SHP77 treated with DMSO at 0.1 percent for 48 hours (cell line): Measurements from ENCODE around the gene MAP6.

ENCODE experiments used
- DNase-seq: peaks from one replicate; lab custom pipeline; 2025; lab: John Stamatoyannopoulos, UW

Gene MAP6

DNA sequence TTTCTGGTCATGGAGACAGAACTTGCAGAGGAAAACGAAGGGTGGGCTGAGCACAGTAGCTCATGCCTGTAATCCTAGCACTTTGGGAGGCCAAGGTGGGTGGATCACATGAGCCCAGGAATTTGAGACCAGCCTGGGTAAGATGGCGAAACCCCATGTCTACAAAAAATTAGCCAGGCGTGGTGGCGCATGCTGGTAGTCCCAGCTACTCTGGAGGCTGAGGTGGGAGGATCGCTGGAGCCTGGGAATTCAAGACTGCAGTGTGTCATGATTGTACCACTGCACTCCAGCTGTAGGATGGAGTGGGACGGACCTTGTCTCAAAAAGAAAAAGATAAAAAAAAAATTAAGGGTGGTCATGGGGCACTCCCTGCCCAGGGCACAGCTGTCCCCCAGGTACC is 100.9 kb downstream of the MAP6 start:
- DNase-seq: no peak

DNA sequence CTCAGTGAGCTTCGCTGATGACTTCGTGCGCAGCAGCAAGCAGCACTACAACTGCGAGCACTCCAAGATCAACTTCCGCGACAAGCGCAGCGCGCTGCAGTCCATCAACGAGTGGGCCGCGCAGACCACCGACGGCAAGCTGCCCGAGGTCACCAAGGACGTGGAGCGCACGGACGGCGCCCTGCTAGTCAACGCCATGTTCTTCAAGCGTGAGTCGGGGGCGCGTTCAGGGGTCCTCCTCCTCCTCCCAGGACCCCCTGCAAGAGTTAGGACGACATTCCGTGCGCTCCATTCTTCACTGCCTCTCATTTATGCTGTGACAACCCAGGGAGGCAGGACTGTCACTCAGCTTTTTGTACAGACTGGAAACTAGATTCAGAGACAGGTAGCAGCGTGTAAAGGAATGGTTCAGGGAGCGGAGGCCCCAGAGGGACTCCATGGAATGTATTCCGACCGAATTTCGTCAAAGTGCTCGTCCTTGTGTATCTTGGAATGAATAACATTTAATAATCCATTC is 102.0 kb downstream of the MAP6 start:
- no peak for DNase-seq

DNA sequence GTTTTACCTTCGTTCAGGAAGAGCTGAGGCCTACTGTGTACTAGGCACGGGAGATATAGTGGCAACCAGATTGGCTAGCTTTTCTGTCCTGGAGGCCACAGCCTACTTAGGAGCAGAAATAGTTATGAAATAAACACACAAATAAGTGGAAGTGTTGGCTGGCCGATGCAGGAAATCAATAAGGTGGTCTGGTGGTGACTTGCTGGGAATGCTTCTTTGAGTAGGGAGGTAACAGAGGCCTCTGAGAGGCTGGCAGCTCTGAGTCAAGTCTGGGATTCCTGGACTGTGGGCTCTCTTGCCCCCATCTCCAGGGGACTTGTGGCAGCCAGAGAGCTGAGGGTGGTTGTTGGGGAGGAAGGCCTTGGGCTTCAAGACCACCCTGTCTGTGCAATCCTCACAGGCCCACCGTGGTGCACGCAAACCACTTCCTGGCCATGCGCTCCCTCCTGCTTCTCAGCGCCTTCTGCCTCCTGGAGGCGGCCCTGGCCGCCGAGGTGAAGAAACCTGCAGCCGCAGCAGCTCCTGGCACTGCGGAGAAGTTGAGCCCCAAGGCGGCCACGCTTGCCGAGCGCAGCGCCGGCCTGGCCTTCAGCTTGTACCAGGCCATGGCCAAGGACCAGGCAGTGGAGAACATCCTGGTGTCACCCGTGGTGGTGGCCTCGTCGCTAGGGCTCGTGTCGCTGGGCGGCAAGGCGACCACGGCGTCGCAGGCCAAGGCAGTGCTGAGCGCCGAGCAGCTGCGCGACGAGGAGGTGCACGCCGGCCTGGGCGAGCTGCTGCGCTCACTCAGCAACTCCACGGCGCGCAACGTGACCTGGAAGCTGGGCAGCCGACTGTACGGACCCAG is 102.7 kb downstream of the MAP6 start:
- no peak for DNase-seq

DNA sequence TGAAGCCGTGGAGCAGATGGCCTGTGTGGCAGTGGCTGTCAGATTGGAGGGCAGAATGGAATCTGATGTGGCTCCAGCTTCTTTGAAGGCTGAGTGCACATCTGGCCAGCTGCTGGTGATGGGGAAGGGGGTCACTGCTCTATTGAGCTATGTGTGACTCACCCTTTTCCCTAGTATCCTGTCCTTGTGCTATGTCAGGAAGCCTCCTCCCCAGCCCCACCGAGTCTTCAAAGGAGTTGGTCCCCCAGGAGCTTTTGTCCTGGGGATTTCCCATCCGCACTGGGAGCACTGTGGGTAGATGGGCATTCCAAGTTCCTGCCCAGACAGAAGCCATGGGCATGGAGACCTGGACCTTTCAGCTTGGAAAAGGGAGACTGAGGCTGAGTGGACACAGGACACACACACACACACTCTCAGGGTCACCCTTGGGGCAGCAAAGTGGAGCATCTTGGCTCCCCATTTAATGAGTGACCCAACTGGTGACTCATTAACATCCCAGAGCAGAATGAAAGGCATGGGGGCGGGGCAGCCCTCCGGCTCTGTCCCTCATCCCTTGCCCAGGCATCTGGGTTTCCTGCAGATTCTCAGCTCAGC is 103.5 kb downstream of the MAP6 start:
- no peak for DNase-seq

DNA sequence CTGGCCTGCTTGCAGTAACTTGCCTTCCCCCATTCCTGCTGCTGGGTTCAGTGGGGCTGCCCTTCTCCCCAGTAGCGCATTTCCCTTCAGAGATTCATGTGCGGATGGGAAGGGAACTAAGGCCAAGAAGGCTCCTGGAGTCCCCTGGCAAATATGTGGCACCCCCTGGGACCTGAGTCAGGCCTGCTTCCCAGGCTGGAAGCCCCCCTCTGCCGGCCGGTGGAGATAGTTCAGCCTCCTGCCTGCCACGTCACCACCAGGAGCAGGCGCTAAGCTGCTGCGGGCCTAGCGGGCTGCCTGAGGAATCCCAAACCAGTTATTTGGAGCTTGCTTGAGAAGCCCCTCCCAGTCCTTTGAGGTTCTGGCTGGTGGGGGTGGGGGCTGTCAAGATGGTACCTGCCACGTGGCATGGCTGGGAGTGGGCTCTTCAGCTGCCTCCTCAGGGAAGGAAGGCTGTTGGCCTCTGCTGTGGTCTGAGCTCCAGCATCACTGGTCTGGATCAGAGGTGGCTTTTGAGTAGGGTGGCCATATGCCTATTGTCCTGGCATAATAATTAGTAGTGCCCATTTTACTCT is 104.8 kb downstream of the MAP6 start:
- DNase-seq: no peak

DNA sequence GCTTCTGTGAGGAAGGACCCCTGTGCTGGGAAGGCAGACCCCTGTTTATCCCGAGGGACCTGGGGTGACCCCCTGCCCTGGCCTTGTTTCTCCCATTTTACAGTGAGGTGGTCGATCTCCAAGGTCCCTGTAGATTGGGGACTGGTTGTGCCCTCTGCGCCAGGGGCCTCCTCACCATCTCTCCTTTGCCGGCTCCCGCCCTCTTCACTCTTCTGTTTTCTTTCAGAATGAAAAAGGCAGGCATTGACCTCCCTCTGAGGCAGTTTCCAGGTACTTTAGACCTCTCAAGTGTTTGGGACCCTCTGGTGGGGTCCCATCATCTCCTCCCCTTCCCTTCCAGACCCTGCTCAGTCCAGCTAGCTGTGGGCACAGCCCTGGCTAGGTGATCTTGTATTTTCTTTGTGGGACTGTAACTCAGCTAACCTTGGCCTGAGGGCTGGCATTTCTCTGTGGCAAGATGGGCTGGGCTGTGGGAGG is 105.3 kb downstream of the MAP6 start:
- no peak for DNase-seq

DNA sequence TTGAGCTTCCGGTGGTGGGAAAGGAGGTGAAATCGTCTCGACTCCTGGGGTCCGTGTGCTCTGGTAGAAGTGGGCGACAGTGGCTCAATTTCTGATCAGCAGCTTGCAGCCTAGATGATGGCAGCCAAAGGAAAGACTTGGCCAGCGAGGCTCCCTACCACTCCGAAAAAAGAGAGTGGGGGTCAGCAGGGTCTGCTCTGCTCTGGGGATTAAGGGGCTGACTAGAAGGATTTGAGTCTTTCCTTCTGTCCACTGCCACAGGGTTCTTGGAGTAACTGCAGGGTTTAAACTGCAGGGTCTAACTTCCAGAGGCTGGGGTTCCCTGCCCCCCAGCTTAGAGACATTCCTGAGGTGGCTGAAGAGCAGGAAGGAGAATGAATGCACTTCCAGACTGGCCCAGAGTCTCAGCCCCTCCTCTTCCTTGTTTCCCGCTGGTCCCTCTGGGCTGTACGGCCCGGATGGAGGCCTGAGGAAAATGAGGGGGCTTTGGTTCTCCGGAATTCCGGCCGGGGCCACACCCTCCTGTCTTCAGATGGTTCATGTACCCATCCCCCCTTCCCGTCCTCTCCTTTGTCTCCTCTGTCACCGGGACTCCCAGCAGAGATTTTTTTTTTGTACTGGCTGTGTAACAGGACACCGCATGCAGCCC is 105.9 kb downstream of the MAP6 start:
- DNase-seq: no peak

DNA sequence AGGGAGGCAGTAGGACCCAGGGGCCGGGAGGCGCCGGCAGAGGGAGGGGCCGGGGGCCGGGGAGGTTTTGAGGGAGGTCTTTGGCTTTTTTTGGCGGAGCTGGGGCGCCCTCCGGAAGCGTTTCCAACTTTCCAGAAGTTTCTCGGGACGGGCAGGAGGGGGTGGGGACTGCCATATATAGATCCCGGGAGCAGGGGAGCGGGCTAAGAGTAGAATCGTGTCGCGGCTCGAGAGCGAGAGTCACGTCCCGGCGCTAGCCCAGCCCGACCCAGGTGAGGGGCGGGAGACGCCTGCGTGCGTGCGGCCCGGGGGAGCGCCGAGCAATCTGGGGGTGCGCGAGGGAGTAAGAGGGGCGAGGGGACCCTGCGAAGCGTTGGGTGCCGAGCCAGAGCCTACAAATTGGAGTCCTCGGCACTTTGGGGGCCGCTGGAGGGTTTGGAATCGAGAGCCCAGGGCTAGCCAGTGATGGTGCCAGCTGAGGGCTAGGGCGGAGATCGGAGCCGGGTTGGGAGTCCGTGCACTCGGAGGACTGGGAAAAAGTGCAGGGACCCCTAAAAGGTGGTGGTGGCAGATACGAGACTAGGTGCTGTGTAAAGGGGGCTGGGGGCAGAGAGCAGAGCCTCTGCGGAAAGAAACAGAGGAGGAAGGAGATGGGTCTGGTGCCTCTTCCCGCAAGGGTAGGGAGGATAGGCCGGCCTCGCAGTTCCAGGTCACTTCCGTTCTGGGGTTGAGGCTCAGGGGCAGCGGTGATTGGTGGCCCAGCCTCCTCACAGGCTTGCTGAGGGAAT is 106.6 kb downstream of the MAP6 start, which contains the start of gene SERPINH1:
Gene SERPINH1 (plus strand): TSS at position 206 of the 788 bp plus-strand sequence. CDS start 4,097 bp downstream, outside the sequence.
- DNase-seq: peak; percentile 75

DNA sequence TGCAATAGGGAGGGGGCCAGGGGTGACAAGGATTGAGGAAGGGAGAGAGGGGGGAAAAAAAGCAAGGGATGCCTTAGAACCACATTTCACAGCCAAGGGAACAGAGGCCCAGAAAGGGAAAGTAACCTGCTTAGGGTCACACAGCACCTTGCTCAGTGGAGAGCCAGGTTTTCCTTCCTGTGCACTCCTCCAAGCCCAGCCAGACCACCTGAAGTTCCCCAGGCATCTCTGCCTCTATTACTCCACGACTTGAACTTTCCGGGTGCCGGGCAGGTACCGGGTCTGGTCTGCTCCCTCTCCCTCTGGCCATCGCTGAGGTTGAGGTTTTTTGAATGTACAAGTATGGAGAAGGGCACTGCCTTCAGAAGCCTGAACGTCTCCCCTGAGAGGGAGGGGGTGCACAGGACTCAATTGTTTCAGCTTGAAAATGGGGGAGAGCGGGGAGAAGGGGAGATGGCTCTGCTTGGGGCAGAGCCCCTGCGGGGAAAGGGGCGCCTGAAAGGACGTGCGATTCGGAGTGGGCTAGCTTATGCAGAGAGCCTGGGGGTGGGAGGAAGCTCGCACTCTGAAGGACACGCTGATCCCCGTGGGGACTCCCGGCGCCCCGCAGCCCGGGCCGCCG is 107.3 kb downstream of the MAP6 start:
- DNase-seq: no peak

DNA sequence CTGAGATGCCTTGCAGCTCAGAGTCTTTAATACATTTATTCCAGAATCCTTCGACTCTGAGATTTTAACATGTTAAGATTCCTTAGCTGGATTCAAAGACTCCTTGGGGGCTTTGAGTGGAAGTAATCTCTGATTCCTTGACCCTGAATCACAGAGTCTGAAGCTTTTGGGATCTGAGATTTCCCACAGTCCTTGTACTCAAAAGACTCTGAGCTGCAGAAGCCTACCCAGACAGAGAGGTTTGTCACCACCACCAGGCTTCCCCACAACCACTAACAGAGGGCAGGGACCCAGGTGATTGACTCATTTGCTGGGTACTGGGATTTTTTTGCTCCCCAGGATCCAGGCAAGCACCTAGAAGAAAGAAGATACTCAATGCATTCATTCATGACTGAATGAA is 108.2 kb downstream of the MAP6 start:
- DNase-seq: no peak

DNA sequence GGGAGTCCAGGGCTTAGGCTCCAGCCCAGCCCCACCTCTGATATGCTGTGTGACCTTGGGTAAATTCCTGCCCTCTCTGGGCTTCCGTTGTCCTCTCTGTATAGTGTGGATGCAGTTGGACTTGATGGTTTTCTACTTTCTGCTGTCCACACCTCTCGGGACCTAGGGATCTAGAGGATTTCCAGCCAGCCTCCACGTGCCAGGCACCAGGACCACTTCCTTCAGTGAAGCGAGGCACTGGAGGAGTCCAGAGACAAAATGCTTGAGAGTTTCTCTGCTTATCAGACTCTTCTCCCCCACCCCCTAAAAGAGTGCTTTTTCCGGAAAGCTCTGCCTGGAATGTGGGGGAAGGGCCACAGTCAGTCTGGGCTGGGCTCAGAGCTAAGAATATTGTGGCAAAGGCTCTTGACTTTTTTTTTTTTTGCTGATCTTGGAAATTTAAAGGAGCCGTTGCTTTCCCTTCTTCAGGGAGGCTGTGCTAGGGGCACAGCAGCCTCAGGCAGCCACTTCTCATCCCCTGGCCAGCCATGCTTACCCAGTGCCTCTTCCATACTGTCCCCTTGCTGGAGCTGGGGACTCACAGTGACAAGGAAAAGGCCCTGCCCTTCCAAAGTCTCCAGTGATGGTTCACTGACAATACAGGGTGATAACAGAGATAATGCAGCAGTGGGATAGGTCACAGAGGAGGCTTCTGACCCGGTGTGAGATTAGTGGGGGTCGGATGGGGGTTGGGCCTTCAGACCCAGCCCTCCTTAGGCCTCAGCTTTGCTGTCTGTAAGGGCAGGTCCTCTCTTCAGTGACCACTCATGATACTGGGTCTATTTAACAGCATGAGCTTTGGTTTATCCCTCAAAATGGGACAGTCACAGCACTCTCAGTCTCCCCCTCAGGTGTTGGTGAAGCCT is 109.6 kb downstream of the MAP6 start:
- DNase-seq: no peak

DNA sequence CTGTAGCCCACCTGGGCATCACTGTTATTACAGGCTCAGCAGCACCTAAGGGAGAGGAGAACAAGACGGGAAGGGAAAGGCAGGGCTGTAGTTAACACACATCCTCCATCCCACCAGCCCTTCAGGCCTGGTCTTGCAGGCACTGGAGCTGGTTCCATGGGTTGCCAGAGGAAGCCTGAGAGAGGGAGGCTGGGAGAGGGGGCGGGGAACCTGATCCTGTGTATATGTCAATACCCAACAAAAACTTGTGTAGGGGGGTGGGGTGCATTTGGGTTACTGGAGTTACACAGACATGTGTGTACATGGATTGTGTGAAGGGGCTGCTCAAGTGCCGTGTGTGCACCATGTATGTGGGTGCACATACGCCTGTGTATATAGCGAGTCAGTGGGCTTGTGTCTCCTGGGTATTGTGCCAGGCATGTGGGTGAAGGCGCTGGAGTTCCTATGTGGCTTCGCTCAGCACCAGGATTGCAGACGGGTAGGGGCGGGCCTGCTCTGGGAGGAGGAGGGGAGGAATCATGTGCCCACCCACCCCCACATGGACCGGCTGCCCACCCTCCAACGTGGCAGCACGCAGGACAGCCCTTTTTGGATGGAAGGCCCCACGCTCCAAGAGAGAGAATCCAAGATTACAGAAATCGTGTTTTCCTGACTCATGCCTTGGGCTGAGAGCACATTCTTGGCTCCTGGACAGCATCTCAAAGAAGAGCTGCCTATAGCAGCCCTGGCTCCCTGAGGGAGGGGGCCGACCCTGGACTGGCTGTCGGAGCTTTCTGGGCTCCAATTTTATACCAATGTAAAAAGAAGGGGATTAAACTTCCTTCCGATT is 111.0 kb downstream of the MAP6 start:
- DNase-seq: no peak

DNA sequence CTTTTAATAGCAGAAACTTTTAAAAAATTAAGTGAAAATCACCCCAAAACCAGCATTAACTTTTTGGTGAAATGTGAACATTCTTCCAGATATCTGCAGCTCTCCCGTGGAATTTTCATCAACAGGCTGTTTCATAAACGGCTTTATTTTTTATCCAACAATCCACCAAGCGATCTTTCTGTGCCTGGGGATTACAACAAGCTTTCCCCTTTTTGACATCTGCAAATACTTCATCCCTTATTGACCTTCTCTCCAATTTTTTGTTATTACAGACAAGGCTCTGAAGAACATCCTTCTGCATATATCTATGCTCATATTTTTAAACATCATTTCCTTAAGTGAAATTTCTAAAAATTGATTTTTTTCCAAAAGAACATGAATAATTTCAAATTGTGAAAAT is 112.6 kb downstream of the MAP6 start:
- no peak for DNase-seq

DNA sequence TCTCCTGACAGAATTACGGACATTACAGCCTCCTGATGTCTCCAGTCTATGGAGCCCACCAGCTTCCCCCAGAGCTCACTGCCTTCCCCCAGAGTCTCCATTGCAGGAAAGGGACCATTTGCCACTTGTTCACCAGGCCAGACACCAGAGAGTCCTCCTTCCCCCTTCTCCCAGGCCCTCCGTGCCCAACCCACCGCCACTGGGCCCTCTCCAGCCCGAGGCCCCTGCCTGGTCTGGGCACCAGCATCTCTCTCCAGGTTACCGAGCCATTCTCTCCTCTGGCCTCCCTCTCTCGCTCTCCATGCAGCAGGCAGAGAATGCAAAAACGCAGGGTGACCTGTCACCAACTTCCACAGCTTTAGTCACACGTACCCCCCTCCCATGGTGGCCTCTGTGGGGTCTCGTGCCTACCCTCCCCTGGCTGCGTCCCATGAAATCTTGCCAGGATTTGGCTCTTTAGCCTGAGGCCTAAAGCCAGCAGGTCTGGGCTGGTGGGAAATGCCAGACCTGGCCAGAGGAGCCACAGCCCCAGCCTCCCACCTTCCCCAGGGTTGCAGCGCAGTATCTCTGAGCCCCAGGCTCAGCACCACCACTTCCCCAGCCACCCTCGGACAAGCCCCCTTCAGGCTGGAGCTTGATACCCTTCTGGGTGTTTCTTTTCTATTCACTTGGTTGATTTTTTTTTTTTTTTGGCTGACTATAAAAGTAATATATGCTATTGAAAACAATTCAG is 113.6 kb downstream of the MAP6 start:
- no peak for DNase-seq

DNA sequence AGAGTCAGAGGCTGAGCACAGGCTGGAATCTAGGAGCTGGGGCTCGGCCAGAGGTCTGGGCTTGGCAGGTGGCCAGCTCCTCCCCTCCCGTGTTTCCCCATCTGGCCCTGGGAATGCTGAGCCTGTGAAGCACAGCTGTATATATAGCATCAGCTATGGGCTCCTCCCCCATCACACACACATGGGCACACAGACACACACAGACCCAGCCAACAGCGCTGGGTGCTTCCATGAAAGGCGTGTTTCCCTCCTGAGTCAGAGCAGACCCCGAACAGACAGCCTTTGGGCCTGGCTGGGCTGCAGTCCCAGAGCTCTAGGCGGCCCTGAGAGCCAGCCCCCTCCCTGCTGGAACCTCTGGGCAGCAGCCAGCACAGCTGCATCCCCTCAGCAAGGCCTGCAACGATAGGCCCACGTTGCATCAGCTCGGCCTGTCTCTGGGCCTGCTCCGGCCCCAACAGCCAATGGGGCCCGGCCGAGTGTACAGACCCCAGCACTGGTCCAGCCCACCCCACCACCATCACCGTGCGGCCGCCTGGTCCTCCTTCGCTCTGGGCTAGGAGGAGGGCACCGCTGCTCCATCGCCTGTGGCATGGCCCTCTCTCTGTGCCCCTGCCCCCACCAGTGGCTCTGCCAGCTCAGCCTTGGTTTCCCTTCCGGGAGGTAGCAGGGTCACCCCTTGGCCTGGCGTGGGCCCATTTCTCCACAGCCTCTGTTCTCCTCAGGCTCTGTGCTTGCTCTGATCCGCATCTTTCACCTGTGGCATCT is 114.4 kb downstream of the MAP6 start:
- DNase-seq: peak; percentile 86

DNA sequence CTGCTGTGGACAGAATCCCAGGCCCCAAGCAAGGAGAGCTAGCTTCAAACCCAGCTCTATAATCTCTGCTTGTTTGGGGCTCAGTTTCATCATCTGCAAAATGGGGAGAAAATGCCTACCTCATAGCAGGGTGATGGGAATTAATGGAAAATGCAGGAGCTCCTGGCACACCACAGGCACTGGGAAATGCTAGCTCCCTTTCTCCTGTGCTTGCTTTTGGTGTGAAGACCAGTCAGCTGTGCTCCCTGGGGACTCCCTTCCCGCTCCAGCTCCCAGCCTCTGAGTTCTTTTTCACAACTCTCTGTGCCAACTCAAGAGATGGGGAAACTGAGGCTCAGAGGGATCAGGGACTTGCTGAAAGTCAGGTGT is 115.0 kb downstream of the MAP6 start:
- DNase-seq: no peak

DNA sequence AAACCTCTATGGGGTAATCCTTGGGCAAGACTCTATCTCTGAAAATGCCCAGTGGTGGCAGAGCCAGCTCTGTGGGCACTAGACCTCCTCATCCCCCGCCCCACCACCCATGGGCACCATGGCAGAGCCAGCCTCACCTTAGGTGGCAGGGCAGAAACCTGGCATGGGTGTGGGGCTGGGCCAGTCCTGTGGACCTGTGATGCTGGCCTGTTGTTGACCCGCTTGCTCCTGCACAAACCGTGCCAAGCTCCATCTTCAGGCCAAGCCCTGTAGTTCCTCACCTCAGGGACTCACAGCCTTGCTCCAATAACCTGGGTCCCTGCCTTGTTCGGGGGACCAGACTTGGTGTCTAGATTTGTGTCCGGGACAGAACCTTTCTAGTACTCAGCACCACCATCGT is 115.7 kb downstream of the MAP6 start:
- DNase-seq: no peak
